Caco-2 (cell line): ENCODE results near the gene SMAD2. TPM values are rescaled to one million over a fixed set of nuclear protein-coding genes. Genes with fewer than 3 reads are reported as not detected.
A peak's percentile ranks its signal among the peaks of the same experiment; 100 is the strongest.

Source experiments
- BruUV-seq: library from RNA; stranded (reverse); fragments of 400-500 nt; replicated peaks from 2 replicates; lab custom pipeline; 2021; lab: Mats Ljungman, UMichigan
- CTCF ChIA-PET: fragments of 300-600 bp; sonication (Branson Sonifier 250); formaldehyde crosslinking; loops from one replicate; lab custom pipeline; 2022; ENCODE audit warnings: antibody characterized with exemption; lab: Charles Lee
- POLR2A ChIA-PET: fragments of 300-600 bp; sonication (Branson Sonifier 250); formaldehyde crosslinking; loops from one replicate; lab custom pipeline; 2022; ENCODE audit warnings: antibody characterized with exemption; lab: Charles Lee
- DNase-seq, 2 experiments: peaks; one replicate each; pipeline versions ENCODE4 v3.0.0 to v3.0.0-alpha.2; 2020 to 2022
- H3K27me3 ChIP-seq: replicated peaks from 2 replicates; pipeline ENCODE4 v1.6.0; 2011; ENCODE audit warnings: low read length; ENCODE audit not compliant: control insufficient read depth, insufficient read depth
- H3K36me3 ChIP-seq: 2 replicates; pipeline ENCODE4 v1.5.1; 2011; ENCODE audit warnings: low read length; ENCODE audit not compliant: control insufficient read depth, insufficient read depth
- H3K4me1 ChIP-seq: fragments of 250-450 bp; sonication (Bioruptor Pico); 2 replicates; pipeline ENCODE4 v1.5.1; 2020; ENCODE audit warnings: mild to moderate bottlenecking
- H3K4me3 ChIP-seq: 2 replicates; pipeline ENCODE4 v1.5.1; 2011; ENCODE audit warnings: low read depth, mild to moderate bottlenecking, control low read depth, low read length
- H3K9me3 ChIP-seq: fragments of 250-450 bp; sonication (Bioruptor Pico); 2 replicates; pipeline ENCODE4 v1.5.1; 2020; ENCODE audit warnings: mild to moderate bottlenecking, moderate library complexity
- H3K27ac Mint-ChIP-seq: one replicate; pipeline ENCODE4 v1.8.0; 2022; ENCODE audit warnings: mixed read lengths; ENCODE audit not compliant: unreplicated experiment
- H3K27me3 Mint-ChIP-seq: one replicate; pipeline ENCODE4 v1.8.0; 2022; ENCODE audit warnings: mixed read lengths; ENCODE audit not compliant: insufficient read depth, unreplicated experiment
- H3K36me3 Mint-ChIP-seq: one replicate; pipeline ENCODE4 v1.8.0; 2022; ENCODE audit warnings: mild to moderate bottlenecking, mixed read lengths; ENCODE audit not compliant: insufficient read depth, unreplicated experiment
- H3K4me1 Mint-ChIP-seq: one replicate; pipeline ENCODE4 v1.8.0; 2022; ENCODE audit warnings: low read depth, mixed read lengths; ENCODE audit not compliant: unreplicated experiment
- H3K4me3 Mint-ChIP-seq: one replicate; pipeline ENCODE4 v1.8.0; 2022; ENCODE audit warnings: mild to moderate bottlenecking, moderate library complexity, mixed read lengths; ENCODE audit not compliant: unreplicated experiment
- H3K9me3 Mint-ChIP-seq: one replicate; pipeline ENCODE4 v1.8.0; 2022; ENCODE audit warnings: mixed read lengths; ENCODE audit not compliant: unreplicated experiment
- intact Hi-C: fragments of 100-400 bp; cut with micrococcal nuclease; formaldehyde crosslinking; loops from one replicate; pipeline ENCODE4 v1.10.0; 2022; ENCODE audit not compliant: unreplicated experiment
- total RNA-seq: library from RNA; stranded (reverse); gene quantifications from 2 replicates; pipeline ENCODE4 v1.2.3, GENCODE V29; 2022
- TF ChIP-seq, protein P1 (sequence below), 2 experiments: fragments of 200-600 bp in 1 of 2; IDR thresholded peaks; 1 replicate in 1 of 2; 2 replicates in 1 of 2; pipeline versions ENCODE4 v1.5.1 to v1.8.0; 2011 to 2022; ENCODE audit warnings: antibody characterized with exemption in 1 of 2, control low read depth in 1 of 2, inconsistent platforms in 1 of 2, low read depth in 1 of 2, low read length in 1 of 2, mild to moderate bottlenecking in 1 of 2, moderate library complexity in 1 of 2; ENCODE audit not compliant: insufficient read depth in 1 of 2, severe bottlenecking in 1 of 2, unreplicated experiment in 1 of 2

The SMAD2 gene
- total RNA-seq, 1 experiment from 2014 or later: 53.5 TPM

DNA sequence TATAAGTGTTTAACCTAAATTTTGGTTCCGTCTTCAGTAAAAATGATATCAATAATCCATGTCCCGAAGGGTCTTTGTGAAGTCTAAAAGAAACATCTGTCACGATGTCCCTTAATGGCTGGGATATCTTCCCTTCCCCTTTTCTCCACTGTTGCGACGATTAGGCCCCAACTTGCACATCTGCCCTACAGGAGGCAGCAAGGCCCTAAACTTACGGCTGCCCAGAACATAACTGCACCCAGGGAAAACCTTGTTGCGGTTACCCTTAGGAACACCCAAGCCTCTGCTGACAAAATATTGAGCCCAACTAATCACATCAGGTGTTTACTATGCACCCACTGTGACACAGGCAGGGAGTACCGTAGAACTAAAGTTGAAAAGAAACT is 1.3 kb upstream of the SMAD2 start:
- Mint-ChIP-seq H3K9me3 (no peaks in the 10 kb centered on the region), H3K4me3 (peak overlapping the region; percentile 72), H3K27me3 (peaks cover 3% of the 10 kb centered on the region), H3K27ac (peak overlapping the region; percentile 73), H3K4me1 (no peaks in the 10 kb centered on the region), H3K36me3 (no peaks in the 10 kb centered on the region)
- no peaks in the 10 kb centered on the region for H3K27me3 ChIP-seq
- H3K4me1 ChIP-seq: 0 out of 2 replicates have a peak, but pooled peaks cover 8% of the 10 kb centered on the region
- ChIA-PET POLR2A (no interaction called here), CTCF (no interaction called here)
- H3K9me3 ChIP-seq: no peaks in the 10 kb centered on the region
- TF ChIP-seq, protein P1, sequence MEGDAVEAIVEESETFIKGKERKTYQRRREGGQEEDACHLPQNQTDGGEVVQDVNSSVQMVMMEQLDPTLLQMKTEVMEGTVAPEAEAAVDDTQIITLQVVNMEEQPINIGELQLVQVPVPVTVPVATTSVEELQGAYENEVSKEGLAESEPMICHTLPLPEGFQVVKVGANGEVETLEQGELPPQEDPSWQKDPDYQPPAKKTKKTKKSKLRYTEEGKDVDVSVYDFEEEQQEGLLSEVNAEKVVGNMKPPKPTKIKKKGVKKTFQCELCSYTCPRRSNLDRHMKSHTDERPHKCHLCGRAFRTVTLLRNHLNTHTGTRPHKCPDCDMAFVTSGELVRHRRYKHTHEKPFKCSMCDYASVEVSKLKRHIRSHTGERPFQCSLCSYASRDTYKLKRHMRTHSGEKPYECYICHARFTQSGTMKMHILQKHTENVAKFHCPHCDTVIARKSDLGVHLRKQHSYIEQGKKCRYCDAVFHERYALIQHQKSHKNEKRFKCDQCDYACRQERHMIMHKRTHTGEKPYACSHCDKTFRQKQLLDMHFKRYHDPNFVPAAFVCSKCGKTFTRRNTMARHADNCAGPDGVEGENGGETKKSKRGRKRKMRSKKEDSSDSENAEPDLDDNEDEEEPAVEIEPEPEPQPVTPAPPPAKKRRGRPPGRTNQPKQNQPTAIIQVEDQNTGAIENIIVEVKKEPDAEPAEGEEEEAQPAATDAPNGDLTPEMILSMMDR (IDR thresholded peaks at IDR 0.05; ENCODE audit: insufficient read depth in 1 of 2, low read depth in 1 of 2, low read length in 1 of 2, severe bottlenecking in 1 of 2, unreplicated experiment in 1 of 2): peak in 1 of 2 experiments; percentile 23
- intact Hi-C loops: loop anchor here (1.0 kb wide), 1 partner anchor 91 kb away; no protein-coding TSS in a partner anchor
- BruUV-seq: TSS peak; percentile 82
- DNase-seq: peak; percentile 32 to 50
- peak overlapping the region; percentile 75 for H3K4me3 ChIP-seq
- H3K36me3 ChIP-seq: no peaks in the 10 kb centered on the region

DNA sequence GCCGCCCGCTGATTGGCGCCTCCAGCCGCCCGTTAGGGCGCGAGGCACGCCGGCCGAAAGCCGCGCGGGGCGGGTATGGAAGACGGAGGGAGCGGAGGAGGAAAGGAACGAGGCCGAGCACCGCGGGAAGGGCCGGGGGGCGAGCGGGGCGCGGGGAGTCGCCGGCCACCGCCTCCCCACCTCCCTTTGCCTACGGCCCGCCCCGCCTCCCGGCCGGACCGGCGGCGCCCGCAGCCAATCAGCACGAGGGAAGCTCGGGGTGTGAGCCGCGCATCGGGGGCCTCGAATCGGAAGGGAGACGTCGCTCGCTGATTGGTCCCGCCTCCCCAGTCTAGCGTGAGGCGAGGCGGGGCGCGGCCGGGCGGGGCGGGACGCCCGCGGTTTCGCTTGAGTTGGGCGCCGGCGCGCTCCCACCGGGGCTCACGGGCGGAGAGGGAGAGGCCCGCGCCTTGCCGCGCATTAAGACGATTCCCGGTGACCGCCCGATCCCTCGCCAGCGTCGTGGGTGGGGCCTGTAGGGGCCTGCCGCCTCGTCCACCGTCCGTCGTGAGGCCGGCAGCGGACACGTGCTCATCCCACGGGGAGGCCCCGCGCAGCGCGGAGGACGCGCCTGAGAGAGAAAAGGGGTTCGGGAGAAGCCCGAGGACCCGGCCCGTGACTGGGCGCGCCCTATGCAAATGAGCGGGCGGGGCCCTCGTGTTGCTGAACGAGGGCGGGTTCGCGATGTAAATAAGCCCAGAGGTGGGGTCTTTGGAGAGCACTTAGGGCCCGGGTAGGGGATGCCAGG is 665 bp upstream of the SMAD2 start:
- H3K27me3 ChIP-seq: no peaks in the 10 kb centered on the region
- TF ChIP-seq, protein P1 (IDR thresholded peaks at IDR 0.05; ENCODE audit: insufficient read depth in 1 of 2, low read depth in 1 of 2, low read length in 1 of 2, severe bottlenecking in 1 of 2, unreplicated experiment in 1 of 2): no peak
- CTCF ChIA-PET: interaction anchor here (0.7 to 1.5 kb wide), 2 partner anchors 41 to 77 kb away, joined by 5 to 7 read pairs; no protein-coding TSS in a partner anchor
- Mint-ChIP-seq H3K4me1 (no peaks in the 10 kb centered on the region), H3K27ac (peak overlapping the region; percentile 73), H3K36me3 (no peaks in the 10 kb centered on the region), H3K9me3 (no peaks in the 10 kb centered on the region), H3K27me3 (peaks cover under 1% of the 10 kb centered on the region), H3K4me3 (peak overlapping the region; percentile 72)
- no TSS peak for BruUV-seq
- peak overlapping the region; percentile 75 for H3K4me3 ChIP-seq
- H3K9me3 ChIP-seq: no peaks in the 10 kb centered on the region
- POLR2A ChIA-PET: interaction anchor here (0.5 to 1.1 kb wide), 4 partner anchors 29 to 230 kb away, joined by 3 to 9 read pairs (median 4); no protein-coding TSS in a partner anchor
- intact Hi-C loops: no loop called here
- no peaks in the 10 kb centered on the region for H3K36me3 ChIP-seq
- 0 out of 2 replicates have a peak, but pooled peaks cover 8% of the 10 kb centered on the region for H3K4me1 ChIP-seq
- peak; percentile 92 for DNase-seq

DNA sequence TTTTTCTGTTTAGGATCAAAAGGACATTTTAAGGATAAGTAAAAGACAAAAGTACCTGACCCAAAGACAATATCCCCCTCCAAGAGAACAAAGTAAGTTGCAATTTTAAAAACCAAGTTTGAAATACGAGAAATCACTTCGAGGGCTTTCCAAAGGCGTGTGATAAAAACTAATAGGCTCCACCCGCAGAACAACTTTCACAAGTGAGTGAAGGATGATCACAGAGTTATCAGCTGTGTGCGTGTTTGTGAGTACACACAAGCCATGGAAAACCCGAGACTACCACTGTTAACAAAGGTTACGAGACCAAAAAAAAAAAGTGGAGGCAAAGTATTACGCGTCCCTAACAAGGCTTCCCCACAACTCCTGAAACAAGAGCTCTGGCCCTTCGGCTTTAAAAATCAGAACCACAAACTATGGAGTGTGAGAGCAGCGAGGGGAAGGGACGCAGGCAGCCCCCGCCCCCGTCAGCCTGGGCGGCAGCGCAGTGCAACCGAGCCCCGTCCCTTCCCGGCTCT is 719 bp downstream of the SMAD2 start:
- H3K36me3 Mint-ChIP-seq: no peaks in the 10 kb centered on the region
- Histone ChIP-seq H3K27me3 (no peaks in the 10 kb centered on the region), H3K36me3 (no peaks in the 10 kb centered on the region), H3K4me1 (0 out of 2 replicates have a peak, but pooled peaks cover 8% of the 10 kb centered on the region), H3K9me3 (no peaks in the 10 kb centered on the region), H3K4me3 (peak overlapping the region; percentile 75)
- DNase-seq: no peak
- peak overlapping the region; percentile 75 for H3K4me3 Mint-ChIP-seq
- H3K27me3 Mint-ChIP-seq: no peaks in the 10 kb centered on the region
- BruUV-seq: no TSS peak
- no peaks in the 10 kb centered on the region for H3K9me3 Mint-ChIP-seq
- CTCF ChIA-PET: interaction anchor here (1.5 kb wide), 1 partner anchor 78 kb away, joined by 5 read pairs; no protein-coding TSS in a partner anchor
- TF ChIP-seq, protein P1 (IDR thresholded peaks at IDR 0.05; ENCODE audit: insufficient read depth in 1 of 2, low read depth in 1 of 2, low read length in 1 of 2, severe bottlenecking in 1 of 2, unreplicated experiment in 1 of 2): no peak
- no peaks in the 10 kb centered on the region for H3K4me1 Mint-ChIP-seq
- POLR2A ChIA-PET: interaction anchor here (0.7 kb wide), 1 partner anchor 130 kb away, joined by 7 read pairs; no protein-coding TSS in a partner anchor
- H3K27ac Mint-ChIP-seq: peak overlapping the region; percentile 22
- intact Hi-C loops: loop anchor here (10.0 kb wide), 1 partner anchor 55 kb away; no protein-coding TSS in a partner anchor
